Neural progenitor cell (in vitro differentiated cells): ENCODE results near the gene GJD4.

Source experiments
- CTCF ChIP-seq: fragments of 200-600 bp; sonication (generic); IDR thresholded peaks from 2 replicates; pipeline ENCODE4 v1.5.1; 2017; ENCODE audit warnings: antibody characterized with exemption, mild to moderate bottlenecking
- EZH2 ChIP-seq: fragments of 200-600 bp; sonication (generic); IDR thresholded peaks from 2 replicates; pipeline ENCODE4 v1.6.1; 2017; ENCODE audit warnings: antibody characterized with exemption, mild to moderate bottlenecking, moderate library complexity
- EZH2phosphoT487 ChIP-seq: fragments of 200-600 bp; sonication (generic); IDR thresholded peaks from 2 replicates; pipeline ENCODE4 v1.6.1; 2017; ENCODE audit warnings: antibody characterized with exemption

GRCh38 chr10:35580423-35580770, 24.7 kb upstream of the GJD4 start:
- TF ChIP-seq CTCF (no peak), EZH2phosphoT487 (no peak), EZH2 (no peak)
